DMS 273 treated with DMSO at 0.1 percent for 48 hours (cell line): Measurements from ENCODE around the gene PARVG.

Experiments
- DNase-seq: peaks from one replicate; lab custom pipeline; 2025; lab: John Stamatoyannopoulos, UW

The PARVG gene

GRCh38 chr22:44180706-44181032 is at the start of gene PARVG:
PARVG (plus strand) TSS chr22:44180925; CDS start chr22:44183330, 2,405 bp downstream.
- no peak for DNase-seq

DNA sequence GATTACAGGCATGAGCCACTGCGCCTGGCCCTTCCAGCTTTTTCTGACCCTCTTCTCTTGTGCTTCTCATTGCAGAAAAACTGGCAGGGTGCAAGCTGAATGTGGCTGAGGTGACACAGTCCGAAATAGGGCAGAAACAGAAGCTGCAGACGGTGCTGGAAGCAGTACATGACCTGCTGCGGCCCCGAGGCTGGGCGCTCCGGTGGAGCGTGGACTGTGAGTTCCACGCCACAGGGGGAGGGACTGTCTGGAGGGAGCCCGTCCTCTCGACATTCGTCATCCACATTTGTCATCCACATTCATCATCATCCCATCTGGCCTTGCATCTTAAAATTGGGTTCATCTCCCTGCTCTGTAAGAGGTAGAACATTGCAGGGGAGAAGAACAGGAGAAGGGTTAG is 49.3 kb upstream of the PARVG start:
- DNase-seq, result no peak

GRCh38 chr22:44131989-44132685 is 48.6 kb upstream of the PARVG start:
- DNase-seq, result no peak

- DNase-seq, result no peak
Observed at GRCh38 chr22:44132724-44133123, 48.0 kb upstream of the PARVG start.

DNA sequence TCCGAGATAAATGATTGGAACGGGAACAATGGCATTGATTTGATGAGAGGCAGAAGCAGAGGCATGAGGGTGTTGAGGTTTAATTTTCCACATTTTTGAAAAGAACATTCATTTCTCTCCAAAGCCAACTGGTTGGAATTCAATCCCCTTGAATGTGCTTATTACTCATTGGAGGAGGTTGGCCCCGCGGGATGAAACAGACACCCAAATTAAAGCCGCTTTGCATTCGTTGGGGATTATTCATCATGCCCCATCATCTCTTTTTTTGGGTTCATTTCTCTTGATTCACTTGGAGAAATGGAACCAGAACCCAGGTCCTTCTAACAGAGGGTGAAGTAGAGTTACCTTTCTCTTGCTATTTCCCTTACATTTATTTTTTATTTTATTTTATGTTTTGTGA is 47.6 kb upstream of the PARVG start:
- no peak for DNase-seq

- no peak for DNase-seq
Observed at GRCh38 chr22:44133901-44134571, 46.7 kb upstream of the PARVG start.

- DNase-seq, result no peak
Observed at GRCh38 chr22:44136112-44136511, 44.6 kb upstream of the PARVG start.

DNA sequence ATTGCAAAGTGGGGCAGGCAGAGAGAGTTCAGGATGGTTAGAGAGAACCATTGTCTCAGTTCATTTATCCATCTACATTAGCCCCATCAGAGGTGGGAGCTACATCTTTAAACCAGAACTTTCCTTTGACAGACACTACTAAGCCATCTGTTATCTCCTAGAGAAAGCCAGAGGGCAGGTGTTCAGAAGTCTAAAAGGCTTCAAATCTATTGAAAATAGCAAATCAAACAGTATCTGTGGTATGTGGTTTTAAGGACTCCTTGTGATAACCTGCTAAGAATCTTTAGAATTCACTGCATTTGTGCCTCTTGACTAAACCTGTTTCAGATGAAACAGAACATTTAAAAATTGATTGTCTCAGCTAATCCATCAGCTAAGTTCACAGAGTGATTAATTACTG is 43.9 kb upstream of the PARVG start:
- DNase-seq, result no peak

GRCh38 chr22:44137415-44137814 is 43.3 kb upstream of the PARVG start:
- no peak for DNase-seq

GRCh38 chr22:44139773-44140172 is 41.0 kb upstream of the PARVG start:
- DNase-seq, result no peak

- no peak for DNase-seq
Observed at GRCh38 chr22:44142421-44143104, 38.2 kb upstream of the PARVG start.

DNA sequence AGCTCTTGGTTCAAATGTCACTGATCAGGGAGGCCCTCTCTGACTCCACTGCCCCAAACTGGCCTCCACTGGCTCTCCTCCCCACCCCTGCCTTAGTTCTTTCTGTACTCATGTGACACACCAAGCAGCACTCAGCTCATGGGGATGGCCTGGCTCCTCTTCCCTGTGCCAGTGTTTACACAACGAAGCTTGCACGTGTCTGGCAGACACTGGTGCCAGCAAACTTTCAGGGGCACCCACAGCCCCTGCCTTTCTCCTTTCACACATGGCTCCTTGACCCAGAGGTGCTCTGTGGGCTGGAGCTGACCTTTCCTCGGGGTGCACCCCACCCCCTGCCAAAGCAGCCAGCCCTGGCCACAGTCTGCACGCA is 37.6 kb upstream of the PARVG start:
- no peak for DNase-seq

GRCh38 chr22:44143579-44143978 is 37.1 kb upstream of the PARVG start:
- no peak for DNase-seq

DNA sequence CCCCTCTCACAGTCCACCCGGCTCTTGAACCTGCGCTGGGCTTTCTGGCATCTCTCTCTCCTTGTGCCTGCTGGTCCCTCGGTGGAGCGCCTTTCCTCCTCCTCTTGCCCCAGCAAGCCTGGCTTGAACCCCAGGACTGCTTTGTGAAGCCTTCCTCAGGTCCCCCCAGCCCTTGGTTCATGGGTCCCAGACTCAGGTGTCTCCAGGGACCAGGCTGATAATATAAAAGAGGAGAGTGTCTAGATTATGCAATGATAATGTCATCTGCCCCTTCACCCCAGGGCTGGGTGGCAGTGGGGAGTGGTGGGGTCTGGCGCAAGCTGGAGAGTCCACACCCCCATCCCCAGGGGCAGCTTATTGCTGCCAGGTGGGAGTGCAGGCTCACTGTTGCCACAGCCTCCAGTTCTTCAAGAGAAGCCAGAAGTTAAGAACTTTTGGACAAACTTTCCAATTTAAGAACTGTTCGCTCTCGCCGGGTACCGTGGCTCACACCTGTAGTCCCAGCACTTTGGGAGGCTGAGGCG is 36.6 kb upstream of the PARVG start:
- DNase-seq, result no peak

GRCh38 chr22:44145544-44145943 is 35.2 kb upstream of the PARVG start:
- DNase-seq, result no peak

GRCh38 chr22:44146088-44146861 is 34.5 kb upstream of the PARVG start:
- no peak for DNase-seq

- no peak for DNase-seq
Observed at GRCh38 chr22:44147008-44147645, 33.6 kb upstream of the PARVG start.

- DNase-seq, result no peak
Observed at GRCh38 chr22:44147821-44148574, 32.7 kb upstream of the PARVG start.

- DNase-seq, result no peak
Observed at GRCh38 chr22:44151676-44152075, 29.0 kb upstream of the PARVG start.

DNA sequence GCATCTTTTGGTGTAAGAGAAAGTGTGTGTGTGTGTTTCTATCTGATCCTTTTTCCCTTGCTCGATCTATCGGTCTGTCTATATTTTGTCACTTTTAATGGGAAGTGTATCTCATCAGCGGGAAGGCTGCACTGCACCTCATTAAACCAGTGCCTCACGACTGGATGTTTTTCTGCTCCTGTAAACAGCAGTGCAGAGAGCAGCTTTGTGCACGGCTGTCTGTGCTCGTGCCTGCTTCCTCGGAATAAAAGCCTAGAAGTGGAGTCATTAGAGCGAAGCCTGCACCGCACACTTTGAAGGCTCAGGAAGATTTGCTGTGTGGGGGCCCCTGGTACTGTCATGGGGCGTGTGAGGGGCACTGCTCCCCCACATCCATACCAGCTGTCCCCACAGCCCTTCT is 27.0 kb upstream of the PARVG start:
- no peak for DNase-seq

DNA sequence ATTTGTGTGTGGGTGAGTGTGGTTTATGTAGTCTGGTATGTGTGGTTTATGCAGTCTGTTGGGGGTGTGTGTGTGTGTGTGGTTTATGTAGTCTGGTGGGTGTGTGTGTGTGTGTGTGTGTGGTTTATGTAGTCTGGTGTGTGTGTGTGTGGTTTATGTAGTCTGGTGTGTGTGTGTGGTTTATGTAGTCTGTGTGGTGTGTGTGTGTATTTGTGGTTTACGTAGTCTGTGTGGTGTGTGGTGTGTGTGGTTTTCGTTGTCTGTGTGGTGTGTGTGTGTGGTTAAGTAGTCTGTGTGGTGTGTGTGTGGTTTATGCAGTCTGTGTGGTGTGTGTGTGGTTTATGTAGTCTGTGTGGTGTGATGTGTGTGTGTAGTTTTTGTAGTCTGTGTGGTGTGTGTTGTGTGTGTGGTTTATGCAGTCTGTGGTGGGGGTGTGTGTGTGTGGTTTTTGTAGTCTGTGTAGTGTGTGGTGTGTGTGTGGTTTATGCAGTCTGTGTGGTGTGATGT is 26.2 kb upstream of the PARVG start:
- DNase-seq, result no peak
